ENCODE results near the gene GXYLT1. TPM values are rescaled to one million over a fixed set of nuclear protein-coding genes. Genes with fewer than 3 reads are reported as not detected.

Gene GXYLT1
- total and polyA plus RNA-seq, 10 donors: 1.6 to 21.7 (median 12.5) TPM

DNA sequence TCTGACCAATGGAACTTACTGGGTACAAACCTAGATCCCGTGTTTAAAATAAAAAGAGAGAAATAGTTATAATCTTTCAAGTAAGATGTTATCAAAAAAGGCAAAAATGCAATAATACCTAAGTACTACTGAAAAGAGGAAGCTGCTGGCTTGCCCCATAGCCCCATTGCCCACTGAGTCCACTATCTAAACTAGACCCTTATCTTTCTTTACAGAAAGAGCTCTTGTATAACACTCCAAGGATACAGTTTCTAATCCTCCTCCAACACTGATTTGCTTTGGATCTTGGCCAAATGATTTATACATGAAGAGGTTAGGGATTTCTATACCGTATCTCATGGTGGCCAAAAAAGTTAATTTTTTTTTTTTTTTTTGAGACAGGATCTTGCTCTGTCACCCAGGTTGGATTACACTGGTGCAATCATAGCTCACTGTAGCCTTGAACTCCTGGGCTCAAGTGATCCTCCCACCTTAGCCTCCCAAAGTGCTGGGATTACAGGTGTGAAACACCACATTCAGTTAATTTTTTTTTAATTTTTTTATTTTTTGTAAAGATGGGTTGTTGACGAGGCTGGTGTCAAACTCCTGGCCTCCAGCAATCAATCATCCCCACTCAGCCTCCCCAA lies 2.6 kb downstream of the GXYLT1 start:
- Histone ChIP-seq H3K4me1 (peaks cover 13 to 65% (median 35%) of the 10 kb centered on the region in 6 donors), H3K4me3 (no peak overlapping the region), H3K27me3 (replicated peaks in 1 of 7) (no peaks in the 10 kb centered on the region), H3K27ac (no peak overlapping the region), H3K9me3 (no peaks in the 10 kb centered on the region), H3K36me3 (no peaks in the 10 kb centered on the region)
- 76 to 91% (median 83%) methylated on average over 3 of the region's 3 CpGs for WGBS, 5 donors
- TF ChIP-seq, protein P1, sequence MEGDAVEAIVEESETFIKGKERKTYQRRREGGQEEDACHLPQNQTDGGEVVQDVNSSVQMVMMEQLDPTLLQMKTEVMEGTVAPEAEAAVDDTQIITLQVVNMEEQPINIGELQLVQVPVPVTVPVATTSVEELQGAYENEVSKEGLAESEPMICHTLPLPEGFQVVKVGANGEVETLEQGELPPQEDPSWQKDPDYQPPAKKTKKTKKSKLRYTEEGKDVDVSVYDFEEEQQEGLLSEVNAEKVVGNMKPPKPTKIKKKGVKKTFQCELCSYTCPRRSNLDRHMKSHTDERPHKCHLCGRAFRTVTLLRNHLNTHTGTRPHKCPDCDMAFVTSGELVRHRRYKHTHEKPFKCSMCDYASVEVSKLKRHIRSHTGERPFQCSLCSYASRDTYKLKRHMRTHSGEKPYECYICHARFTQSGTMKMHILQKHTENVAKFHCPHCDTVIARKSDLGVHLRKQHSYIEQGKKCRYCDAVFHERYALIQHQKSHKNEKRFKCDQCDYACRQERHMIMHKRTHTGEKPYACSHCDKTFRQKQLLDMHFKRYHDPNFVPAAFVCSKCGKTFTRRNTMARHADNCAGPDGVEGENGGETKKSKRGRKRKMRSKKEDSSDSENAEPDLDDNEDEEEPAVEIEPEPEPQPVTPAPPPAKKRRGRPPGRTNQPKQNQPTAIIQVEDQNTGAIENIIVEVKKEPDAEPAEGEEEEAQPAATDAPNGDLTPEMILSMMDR (IDR thresholded peaks at IDR 0.05 in 8 of 11, conservative IDR thresholded peaks at IDR 0.05 in 3 of 11): no peak
- TF ChIP-seq POLR2AphosphoS5 (IDR thresholded peaks at IDR 0.05): no peak
- TF ChIP-seq POLR2A (IDR thresholded peaks at IDR 0.05): no peak
- DNase-seq: no peak
- intact Hi-C loops (cut with DNase I; ENCODE audit: low total_unique reads): loop anchor here (10.0 kb wide), 1 partner anchor 93 kb away; the partner anchor contains the start of gene YAF2

DNA sequence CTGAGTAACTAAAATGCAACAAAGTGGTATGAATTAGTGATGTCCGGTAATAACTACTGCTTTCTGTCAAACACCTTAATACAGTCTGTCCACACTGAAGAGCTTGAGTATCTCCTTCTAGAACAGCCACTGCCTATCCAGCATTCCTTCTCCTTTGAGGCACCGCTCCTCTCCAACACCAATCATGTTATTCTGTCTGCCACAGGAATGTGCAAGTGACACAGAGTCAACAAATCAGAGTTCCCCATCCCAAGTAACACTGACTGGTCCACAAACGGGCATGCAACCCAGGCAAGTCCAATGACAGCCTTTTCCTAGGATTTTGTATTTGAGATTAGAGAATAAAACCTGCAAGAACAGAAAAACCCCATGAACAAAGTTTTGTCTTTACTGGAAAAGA lies 3.8 kb downstream of the GXYLT1 start:
- peaks cover 13 to 74% (median 34%) of the 10 kb centered on the region in 6 donors for H3K4me1 ChIP-seq
- TF ChIP-seq, protein P1 (IDR thresholded peaks at IDR 0.05 in 8 of 11, conservative IDR thresholded peaks at IDR 0.05 in 3 of 11): no peak
- TF ChIP-seq POLR2A (IDR thresholded peaks at IDR 0.05): no peak
- TF ChIP-seq POLR2AphosphoS5 (IDR thresholded peaks at IDR 0.05): no peak
- H3K27me3 ChIP-seq (replicated peaks in 1 of 7): no peaks in the 10 kb centered on the region
- no peaks in the 10 kb centered on the region for H3K36me3 ChIP-seq
- H3K27ac ChIP-seq: peak overlapping the region in 1 of 8 donors; percentile 9
- H3K9me3 ChIP-seq: no peaks in the 10 kb centered on the region
- DNase-seq: no peak
- intact Hi-C loops (cut with DNase I; ENCODE audit: low total_unique reads): loop anchor here (10.0 kb wide), 1 partner anchor 94 kb away; the partner anchor contains the start of gene YAF2
- 70 to 83% (median 77%) methylated on average over 3 of the region's 3 CpGs for WGBS, 5 donors
- H3K4me3 ChIP-seq: no peak overlapping the region

DNA sequence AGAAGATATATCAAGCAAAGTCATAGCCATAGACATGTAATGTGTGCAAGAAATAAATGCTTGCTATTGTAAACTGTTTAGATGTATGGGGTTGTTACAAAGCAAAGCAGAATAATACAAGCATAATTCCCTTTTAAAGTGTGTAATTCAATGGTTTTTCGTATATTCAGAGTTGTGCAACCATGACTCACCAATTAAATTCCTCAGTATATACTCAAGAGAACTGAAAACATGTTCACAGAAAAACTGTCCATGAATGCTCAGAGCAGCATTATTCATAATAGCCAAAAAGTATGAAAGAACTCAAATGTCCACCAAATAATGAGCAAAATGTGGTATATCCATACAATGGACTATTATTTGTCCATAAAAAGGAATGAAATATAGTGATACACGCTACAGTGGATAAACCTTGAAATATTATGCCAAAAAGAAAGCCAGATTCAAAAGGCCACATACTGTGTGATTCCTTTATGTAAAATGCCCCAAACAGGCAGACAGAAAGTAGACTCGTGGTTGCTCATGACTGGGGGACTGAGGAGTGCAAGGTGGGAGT lies 9.3 kb downstream of the GXYLT1 start:
- Histone ChIP-seq H3K27me3 (replicated peaks in 1 of 7) (no peaks in the 10 kb centered on the region), H3K36me3 (no peaks in the 10 kb centered on the region), H3K9me3 (no peaks in the 10 kb centered on the region), H3K4me3 (no peak overlapping the region), H3K27ac (no peak overlapping the region), H3K4me1 (peaks cover 0 to 46% (median 5%) of the 10 kb centered on the region in 6 donors)
- TF ChIP-seq POLR2AphosphoS5 (IDR thresholded peaks at IDR 0.05): no peak
- TF ChIP-seq, protein P1 (IDR thresholded peaks at IDR 0.05 in 8 of 11, conservative IDR thresholded peaks at IDR 0.05 in 3 of 11): no peak
- no peak for TF ChIP-seq POLR2A (IDR thresholded peaks at IDR 0.05)
- no peak for DNase-seq
- 78 to 92% (median 85%) methylated on average over 3 of the region's 3 CpGs for WGBS, 5 donors
- intact Hi-C loops (cut with DNase I; ENCODE audit: low total_unique reads): no loop called here

DNA sequence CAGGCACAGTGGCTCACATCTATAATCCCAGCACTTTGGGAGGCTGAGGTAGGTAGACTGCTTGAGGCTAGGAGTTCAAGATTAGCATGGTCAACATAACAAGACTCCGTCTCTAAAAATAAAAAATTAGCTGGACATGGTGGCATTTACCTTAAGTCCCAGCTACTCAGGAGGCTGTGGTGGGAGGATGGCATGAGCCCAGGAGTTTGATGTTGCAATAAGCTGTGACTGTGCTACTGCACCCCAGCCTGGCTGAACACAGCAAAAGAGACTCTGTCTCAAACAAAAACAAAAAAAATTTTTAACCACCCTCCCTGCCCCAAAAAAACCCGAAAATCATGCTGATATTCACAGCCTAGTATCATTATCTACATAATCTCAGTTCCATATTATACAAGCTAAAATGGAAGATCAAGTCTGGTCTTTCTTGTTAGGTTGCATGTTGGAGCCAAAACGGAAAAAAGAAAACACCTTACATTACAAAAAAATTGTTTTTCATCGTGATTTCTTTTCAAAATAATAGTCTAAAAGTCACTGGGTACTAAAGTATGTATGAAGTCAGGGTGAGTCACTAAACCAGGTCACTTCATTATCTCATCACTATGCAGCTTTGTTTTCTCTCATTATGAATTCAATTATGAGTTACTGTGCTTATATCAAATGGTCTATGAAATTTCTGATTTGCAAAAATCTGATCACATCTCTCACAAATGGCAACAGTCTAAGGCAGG lies 13.8 kb downstream of the GXYLT1 start:
- Histone ChIP-seq H3K27ac (no peak overlapping the region), H3K9me3 (no peaks in the 10 kb centered on the region), H3K36me3 (no peaks in the 10 kb centered on the region), H3K4me1 (peaks cover 0 to 33% (median 15%) of the 10 kb centered on the region in 6 donors), H3K27me3 (replicated peaks in 1 of 7) (no peaks in the 10 kb centered on the region), H3K4me3 (no peak overlapping the region)
- DNase-seq: no peak
- 66 to 84% (median 73%) methylated on average over 4 of the region's 4 CpGs for WGBS, 5 donors
- TF ChIP-seq POLR2AphosphoS5 (IDR thresholded peaks at IDR 0.05) (no peak), POLR2A (IDR thresholded peaks at IDR 0.05) (no peak)
- TF ChIP-seq, protein P1 (IDR thresholded peaks at IDR 0.05 in 8 of 11, conservative IDR thresholded peaks at IDR 0.05 in 3 of 11): no peak
- intact Hi-C loops (cut with DNase I; ENCODE audit: low total_unique reads): no loop called here

Measured in spleen (tissue), 11 donors.